ENCODE measurements around the gene CYFIP2. TPM values are rescaled to one million over a fixed set of nuclear protein-coding genes. Genes with fewer than 3 reads are reported as not detected.

The CYFIP2 gene
- total RNA-seq, 1 donor from 2014 or later, result 33.3 TPM

GRCh38 chr5:157252711-157253465 is 13.0 kb upstream of the CYFIP2 start:
- intact Hi-C loops (cut with micrococcal nuclease), result no loop called here
- DNase-seq (no peak), ATAC-seq (peak; percentile 36)

- no peak for DNase-seq
- peak; percentile 91 for ATAC-seq
- intact Hi-C loops (cut with micrococcal nuclease), result no loop called here
Observed at GRCh38 chr5:157253547-157253946, 12.4 kb upstream of the CYFIP2 start.

- intact Hi-C loops (cut with micrococcal nuclease), result loop anchor here (5.0 kb wide), 1 partner anchor 54 kb away; no protein-coding TSS in a partner anchor
- ATAC-seq, result no peak
- no peak for DNase-seq
Observed at GRCh38 chr5:157258450-157258849, 7.5 kb upstream of the CYFIP2 start.

GRCh38 chr5:157259699-157260098 is 6.2 kb upstream of the CYFIP2 start:
- intact Hi-C loops (cut with micrococcal nuclease), result loop anchor here (5.0 kb wide), 1 partner anchor 53 kb away; no protein-coding TSS in a partner anchor
- DNase-seq (no peak), ATAC-seq (no peak)

GRCh38 chr5:157263496-157264090 is 2.3 kb upstream of the CYFIP2 start:
- intact Hi-C loops (cut with micrococcal nuclease), result no loop called here
- DNase-seq, result no peak
- no peak for ATAC-seq

- intact Hi-C loops (cut with micrococcal nuclease), result no loop called here
- peak; percentile 59 for DNase-seq
- peak; percentile 46 for ATAC-seq
Observed at GRCh38 chr5:157266286-157267007, 524 bp downstream of the CYFIP2 start.

GRCh38 chr5:157267025-157267424 is 1.1 kb downstream of the CYFIP2 start:
- DNase-seq, result no peak
- intact Hi-C loops (cut with micrococcal nuclease), result no loop called here
- ATAC-seq, result peak; percentile 5

- intact Hi-C loops (cut with micrococcal nuclease), result no loop called here
- ATAC-seq (peak; percentile 69), DNase-seq (peak; percentile 53)
Observed at GRCh38 chr5:157267761-157268480, 2.0 kb downstream of the CYFIP2 start.

GRCh38 chr5:157269165-157269671 is 3.3 kb downstream of the CYFIP2 start:
- intact Hi-C loops (cut with micrococcal nuclease), result no loop called here
- no peak for ATAC-seq
- no peak for DNase-seq

GRCh38 chr5:157269761-157270272 is 3.9 kb downstream of the CYFIP2 start:
- intact Hi-C loops (cut with micrococcal nuclease), result no loop called here
- ATAC-seq, result no peak

GRCh38 chr5:157270771-157271170 is 4.8 kb downstream of the CYFIP2 start:
- DNase-seq, result no peak
- intact Hi-C loops (cut with micrococcal nuclease), result no loop called here
- no peak for ATAC-seq

More at GRCh38 chr5:157269761-157270272, 3.9 kb downstream of the CYFIP2 start:
- no peak for DNase-seq

GRCh38 chr5:157271740-157272271 is 5.9 kb downstream of the CYFIP2 start:
- ATAC-seq (no peak), DNase-seq (peak; percentile 37)
- intact Hi-C loops (cut with micrococcal nuclease), result no loop called here

GRCh38 chr5:157273131-157273556 is 7.2 kb downstream of the CYFIP2 start:
- ATAC-seq (peak; percentile 26), DNase-seq (no peak)
- intact Hi-C loops (cut with micrococcal nuclease), result no loop called here

- DNase-seq (no peak), ATAC-seq (no peak)
- intact Hi-C loops (cut with micrococcal nuclease), result no loop called here
Observed at GRCh38 chr5:157275403-157275802, 9.5 kb downstream of the CYFIP2 start.

GRCh38 chr5:157278319-157279037 is 12.6 kb downstream of the CYFIP2 start:
- ATAC-seq (no peak), DNase-seq (no peak)
- intact Hi-C loops (cut with micrococcal nuclease), result no loop called here

- DNase-seq (no peak), ATAC-seq (no peak)
- intact Hi-C loops (cut with micrococcal nuclease), result no loop called here
Observed at GRCh38 chr5:157279605-157280239, 13.8 kb downstream of the CYFIP2 start.

- ATAC-seq (no peak), DNase-seq (no peak)
- intact Hi-C loops (cut with micrococcal nuclease), result no loop called here
Observed at GRCh38 chr5:157280927-157281326, 15.0 kb downstream of the CYFIP2 start.

- DNase-seq (no peak), ATAC-seq (no peak)
- intact Hi-C loops (cut with micrococcal nuclease), result no loop called here
Observed at GRCh38 chr5:157282150-157282549, 16.2 kb downstream of the CYFIP2 start.

Data from left ventricle myocardium superior (tissue), 1 donor.